HepG2 (cell line): ENCODE measurements around the gene KRTAP12-1. TPM values are rescaled to one million over a fixed set of nuclear protein-coding genes. Genes with fewer than 3 reads are reported as not detected.

Experiments used
- FOXM1 ChIP-seq: sonication (generic); formaldehyde crosslinking; IDR thresholded peaks from 2 replicates; pipeline ENCODE4 v1.5.0; 2020; ENCODE audit warnings: missing genetic modification reagents
- PITX1 ChIP-seq: sonication (generic); formaldehyde crosslinking; IDR thresholded peaks from 2 replicates; pipeline ENCODE4 v1.5.1; 2020; ENCODE audit warnings: mild to moderate bottlenecking, missing genetic modification reagents
- RERE ChIP-seq: IDR thresholded peaks from 2 replicates; pipeline ENCODE4 v1.6.1; 2016; ENCODE audit warnings: low read depth, missing genetic modification reagents, missing compliant biosample characterization
- STAG1 ChIP-seq: sonication (generic); formaldehyde crosslinking; IDR thresholded peaks from 2 replicates; pipeline ENCODE4 v1.4.0; 2020; ENCODE audit warnings: missing genetic modification reagents
- ZGPAT ChIP-seq: IDR thresholded peaks from 2 replicates; pipeline ENCODE4 v1.6.1; 2016; ENCODE audit warnings: mild to moderate bottlenecking
- ZNF101 ChIP-seq: sonication (generic); formaldehyde crosslinking; IDR thresholded peaks from 2 replicates; pipeline ENCODE4 v1.4.0; 2020; ENCODE audit warnings: mild to moderate bottlenecking, low read depth, missing genetic modification reagents, borderline replicate concordance
- ZNF598 ChIP-seq: sonication (generic); formaldehyde crosslinking; IDR thresholded peaks from 2 replicates; pipeline ENCODE4 v1.5.1; 2020; ENCODE audit warnings: mild to moderate bottlenecking, missing genetic modification reagents, borderline replicate concordance
- ZNF724P ChIP-seq: sonication (generic); formaldehyde crosslinking; IDR thresholded peaks from 2 replicates; pipeline ENCODE4 v1.8.0; 2022; ENCODE audit warnings: missing genetic modification reagents, borderline replicate concordance
- ZNF800 ChIP-seq: sonication (generic); formaldehyde crosslinking; IDR thresholded peaks from 2 replicates; pipeline ENCODE4 v1.4.0; 2020; ENCODE audit warnings: missing genetic modification reagents
- ZNF879 ChIP-seq: sonication (generic); formaldehyde crosslinking; IDR thresholded peaks from 2 replicates; pipeline ENCODE4 v1.8.1; 2023; ENCODE audit warnings: missing genetic modification reagents
- polyA plus RNA-seq, 8 experiments: library from polyadenylated mRNA; depleted of rRNA in 3 of 8; stranded (reverse) in 7 of 8; unstranded in 1 of 8; fragments of >200 nt; fragmentation: Illumina TruSeq in 4 of 8; extraction: Trizol in 4 of 8; gene quantifications; 2 replicates each; pipeline versions ENCODE4 v1.2.1 to v1.2.3, GENCODE V29; 2011 to 2016; ENCODE audit warnings: low read depth in 4 of 8, missing spikeins in 1 of 8, mixed read lengths in 1 of 8; ENCODE audit not compliant: insufficient read depth in 1 of 8
- total RNA-seq, 5 experiments: library from RNA; depleted of rRNA; stranded (reverse); fragments of >200 nt; fragmentation: Illumina TruSeq; extraction: Trizol; gene quantifications; 2 replicates each; pipeline ENCODE4 v1.2.3, GENCODE V29; 2016; ENCODE audit warnings: low read depth in 1 of 5

Gene KRTAP12-1
- total and polyA plus RNA-seq, 2 of the 13 experiments (the other 11 are each of a cell fraction or from before 2014, with no cell fraction given): not detected

GRCh38 chr21:44653123-44653522 is 28.8 kb downstream of the KRTAP12-1 start (continued):
- TF ChIP-seq ZNF800 (CRISPR knock-in tag) (no peak), ZNF598 (CRISPR knock-in tag) (no peak), PITX1 (CRISPR knock-in tag) (no peak), ZNF101 (CRISPR knock-in tag) (no peak), FOXM1 (CRISPR knock-in tag) (no peak), STAG1 (CRISPR knock-in tag) (no peak), ZNF879 (CRISPR knock-in tag) (no peak), RERE (CRISPR knock-in tag) (no peak), ZGPAT (no peak), ZNF724P (CRISPR knock-in tag) (no peak)
